Stomach (tissue), 4 donors: ENCODE results near the gene KDR.

Experiments
- POLR2A ChIP-seq, 4 donors: fragments of 450-650 bp; IDR thresholded peaks; one replicate each; pipeline ENCODE4 v1.6.1; 2016; ENCODE audit warnings: antibody characterized with exemption in 4 of 4, control low read depth in 2 of 4, mild to moderate bottlenecking in 1 of 4, moderate library complexity in 1 of 4
- TF ChIP-seq, protein P1 (sequence below), 7 experiments: fragments of 450-650 bp in 4 of 7; fragments of 200-600 bp in 3 of 7; sonication (generic) in 3 of 7; IDR thresholded peaks; one replicate each; pipeline ENCODE4 v1.5.1; 2016 to 2019; ENCODE audit warnings: antibody characterized with exemption in 7 of 7, control low read depth in 2 of 7, mild to moderate bottlenecking in 1 of 7

DNA sequence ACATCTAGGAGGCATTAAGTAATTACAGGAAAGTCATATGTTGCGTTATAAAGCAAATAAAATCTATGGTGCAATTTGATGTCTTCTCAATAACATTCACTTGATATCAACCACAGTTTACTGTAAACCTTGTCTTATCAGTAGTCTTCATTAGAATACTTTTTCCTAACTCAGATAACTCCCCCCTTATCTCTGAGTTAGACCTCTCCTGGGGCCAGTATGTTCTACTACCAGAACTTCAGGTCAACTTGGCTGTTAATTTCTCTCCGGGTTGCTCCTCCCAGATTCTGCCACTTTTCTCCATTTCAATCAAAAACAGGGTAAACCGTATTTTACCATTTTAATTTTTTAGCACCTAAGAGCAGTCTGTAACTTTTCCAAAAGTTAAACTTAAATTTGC is 50.0 kb downstream of the KDR start:
- TF ChIP-seq, protein P1, sequence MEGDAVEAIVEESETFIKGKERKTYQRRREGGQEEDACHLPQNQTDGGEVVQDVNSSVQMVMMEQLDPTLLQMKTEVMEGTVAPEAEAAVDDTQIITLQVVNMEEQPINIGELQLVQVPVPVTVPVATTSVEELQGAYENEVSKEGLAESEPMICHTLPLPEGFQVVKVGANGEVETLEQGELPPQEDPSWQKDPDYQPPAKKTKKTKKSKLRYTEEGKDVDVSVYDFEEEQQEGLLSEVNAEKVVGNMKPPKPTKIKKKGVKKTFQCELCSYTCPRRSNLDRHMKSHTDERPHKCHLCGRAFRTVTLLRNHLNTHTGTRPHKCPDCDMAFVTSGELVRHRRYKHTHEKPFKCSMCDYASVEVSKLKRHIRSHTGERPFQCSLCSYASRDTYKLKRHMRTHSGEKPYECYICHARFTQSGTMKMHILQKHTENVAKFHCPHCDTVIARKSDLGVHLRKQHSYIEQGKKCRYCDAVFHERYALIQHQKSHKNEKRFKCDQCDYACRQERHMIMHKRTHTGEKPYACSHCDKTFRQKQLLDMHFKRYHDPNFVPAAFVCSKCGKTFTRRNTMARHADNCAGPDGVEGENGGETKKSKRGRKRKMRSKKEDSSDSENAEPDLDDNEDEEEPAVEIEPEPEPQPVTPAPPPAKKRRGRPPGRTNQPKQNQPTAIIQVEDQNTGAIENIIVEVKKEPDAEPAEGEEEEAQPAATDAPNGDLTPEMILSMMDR (IDR thresholded peaks at IDR 0.05), result no peak
- no peak for TF ChIP-seq POLR2A (IDR thresholded peaks at IDR 0.05)
